ENCODE data around the gene CAMTA1. TPM values are rescaled to one million over a fixed set of nuclear protein-coding genes. Genes with fewer than 3 reads are reported as not detected.

CAMTA1 gene
- total and polyA plus RNA-seq, 4 donors: 78.7 to 438 (median 173) TPM

GRCh38 chr1:7453038-7453437 lies 667.8 kb downstream of the CAMTA1 start:
- Histone ChIP-seq H3K4me3 (ENCODE audit: low read length in 2 of 2) (no peak overlapping the region), H3K4me1 (ENCODE audit: control insufficient read depth in 1 of 2, insufficient read depth in 2 of 2, low read length in 2 of 2) (no peaks in the 10 kb centered on the region), H3K27me3 (ENCODE audit: control insufficient read depth in 1 of 2, insufficient read depth in 2 of 2, low read length in 1 of 2) (no peaks in the 10 kb centered on the region), H3K27ac (ENCODE audit: low read depth in 1 of 2, low read length in 2 of 2) (no peak overlapping the region), H3K9me3 (ENCODE audit: control insufficient read depth, low read length) (no peaks in the 10 kb centered on the region), H3K36me3 (ENCODE audit: control insufficient read depth in 1 of 2, insufficient read depth in 2 of 2, low read length in 1 of 2) (no peaks in the 10 kb centered on the region)
- intact Hi-C loops (cut with DNase I): loop anchor here (10.0 kb wide), 1 partner anchor 192 kb away; no protein-coding TSS in a partner anchor
- ATAC-seq (ENCODE audit: low FRiP score): no peak
- DNase-seq: no peak
- WGBS, 2 donors: 73 to 89% methylated on average over 6 of the region's 6 CpGs

GRCh38 chr1:7454052-7454815 lies 669.0 kb downstream of the CAMTA1 start:
- Histone ChIP-seq H3K4me3 (ENCODE audit: low read length in 2 of 2) (no peak overlapping the region), H3K27me3 (ENCODE audit: control insufficient read depth in 1 of 2, insufficient read depth in 2 of 2, low read length in 1 of 2) (no peaks in the 10 kb centered on the region), H3K27ac (ENCODE audit: low read depth in 1 of 2, low read length in 2 of 2) (no peak overlapping the region), H3K4me1 (ENCODE audit: control insufficient read depth in 1 of 2, insufficient read depth in 2 of 2, low read length in 2 of 2) (no peaks in the 10 kb centered on the region), H3K36me3 (ENCODE audit: control insufficient read depth in 1 of 2, insufficient read depth in 2 of 2, low read length in 1 of 2) (no peaks in the 10 kb centered on the region), H3K9me3 (ENCODE audit: control insufficient read depth, low read length) (no peaks in the 10 kb centered on the region)
- no peak for ATAC-seq (ENCODE audit: low FRiP score)
- intact Hi-C loops (cut with DNase I): loop anchor here (10.0 kb wide), 1 partner anchor 191 kb away; no protein-coding TSS in a partner anchor
- WGBS, 2 donors: 76 to 77% methylated on average over 19 of the region's 19 CpGs
- no peak for DNase-seq

- 63 to 64% methylated on average over 30 of the region's 30 CpGs for WGBS, 2 donors
- Histone ChIP-seq H3K27ac (ENCODE audit: low read depth in 1 of 2, low read length in 2 of 2) (no peak overlapping the region), H3K4me3 (ENCODE audit: low read length in 2 of 2) (no peak overlapping the region), H3K4me1 (ENCODE audit: control insufficient read depth in 1 of 2, insufficient read depth in 2 of 2, low read length in 2 of 2) (no peaks in the 10 kb centered on the region), H3K9me3 (ENCODE audit: control insufficient read depth, low read length) (no peaks in the 10 kb centered on the region), H3K27me3 (ENCODE audit: control insufficient read depth in 1 of 2, insufficient read depth in 2 of 2, low read length in 1 of 2) (no peaks in the 10 kb centered on the region), H3K36me3 (ENCODE audit: control insufficient read depth in 1 of 2, insufficient read depth in 2 of 2, low read length in 1 of 2) (no peaks in the 10 kb centered on the region)
- DNase-seq (no peak), ATAC-seq (ENCODE audit: low FRiP score) (no peak)
- intact Hi-C loops (cut with DNase I): loop anchor here (10.0 kb wide), 1 partner anchor 190 kb away; no protein-coding TSS in a partner anchor
Observed at GRCh38 chr1:7454895-7455784, 669.9 kb downstream of the CAMTA1 start.

DNA sequence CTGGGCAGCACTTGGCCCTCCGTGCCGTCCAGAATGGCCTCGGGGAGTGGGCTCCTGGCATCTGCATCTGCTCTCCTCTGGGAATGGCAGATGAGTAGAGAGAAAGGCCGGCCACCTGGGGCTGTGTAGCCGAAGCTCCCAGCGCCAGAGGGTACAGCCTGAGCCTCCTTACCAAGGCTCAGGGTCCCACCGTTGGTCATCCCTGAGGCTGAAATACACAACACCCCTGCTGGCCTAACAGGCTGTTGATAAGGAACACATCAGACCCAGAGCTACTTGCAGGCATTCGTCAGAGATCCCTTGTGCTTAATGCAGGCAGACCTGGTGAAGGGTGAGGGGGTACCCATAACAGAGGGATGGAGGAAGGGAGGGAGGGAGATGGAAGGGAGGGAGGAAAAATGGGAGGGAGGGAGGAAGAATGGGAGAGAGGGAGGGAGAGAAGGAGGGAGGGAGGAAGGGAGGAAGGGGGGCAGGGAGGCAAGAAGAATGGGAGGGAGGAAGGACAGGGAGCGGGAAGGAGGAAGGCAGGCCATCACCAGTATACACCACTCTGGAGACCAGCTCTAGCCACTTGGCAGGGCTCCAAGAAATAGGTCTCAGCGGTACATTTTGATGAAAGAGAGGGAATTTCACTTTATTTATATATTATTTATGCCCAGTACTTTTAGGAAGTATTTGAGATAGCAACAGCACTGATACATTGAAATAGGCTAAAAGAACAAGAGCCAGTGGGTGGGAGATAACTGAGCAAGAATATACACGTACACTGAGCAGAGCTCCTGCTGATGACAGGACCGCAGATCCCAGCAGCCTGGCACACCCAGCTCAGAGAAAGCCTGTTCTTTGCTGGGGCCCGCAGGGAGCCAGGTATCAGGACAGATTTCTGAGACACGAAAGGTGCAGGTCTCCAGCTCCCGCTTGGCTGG lies 670.8 kb downstream of the CAMTA1 start:
- Histone ChIP-seq H3K27me3 (ENCODE audit: control insufficient read depth in 1 of 2, insufficient read depth in 2 of 2, low read length in 1 of 2) (no peaks in the 10 kb centered on the region), H3K4me1 (ENCODE audit: control insufficient read depth in 1 of 2, insufficient read depth in 2 of 2, low read length in 2 of 2) (no peaks in the 10 kb centered on the region), H3K36me3 (ENCODE audit: control insufficient read depth in 1 of 2, insufficient read depth in 2 of 2, low read length in 1 of 2) (no peaks in the 10 kb centered on the region), H3K9me3 (ENCODE audit: control insufficient read depth, low read length) (no peaks in the 10 kb centered on the region), H3K4me3 (ENCODE audit: low read length in 2 of 2) (no peak overlapping the region), H3K27ac (ENCODE audit: low read depth in 1 of 2, low read length in 2 of 2) (no peak overlapping the region)
- 73 to 74% methylated on average over 15 of the region's 15 CpGs for WGBS, 2 donors
- DNase-seq (no peak), ATAC-seq (ENCODE audit: low FRiP score) (no peak)
- intact Hi-C loops (cut with DNase I): loop anchor here (10.0 kb wide), 1 partner anchor 189 kb away; no protein-coding TSS in a partner anchor

GRCh38 chr1:7456722-7457082 lies 671.4 kb downstream of the CAMTA1 start:
- ATAC-seq (ENCODE audit: low FRiP score) (no peak), DNase-seq (no peak)
- Histone ChIP-seq H3K27me3 (ENCODE audit: control insufficient read depth in 1 of 2, insufficient read depth in 2 of 2, low read length in 1 of 2) (no peaks in the 10 kb centered on the region), H3K4me3 (ENCODE audit: low read length in 2 of 2) (no peak overlapping the region), H3K36me3 (ENCODE audit: control insufficient read depth in 1 of 2, insufficient read depth in 2 of 2, low read length in 1 of 2) (no peaks in the 10 kb centered on the region), H3K27ac (ENCODE audit: low read depth in 1 of 2, low read length in 2 of 2) (no peak overlapping the region), H3K9me3 (ENCODE audit: control insufficient read depth, low read length) (no peaks in the 10 kb centered on the region), H3K4me1 (ENCODE audit: control insufficient read depth in 1 of 2, insufficient read depth in 2 of 2, low read length in 2 of 2) (no peaks in the 10 kb centered on the region)
- 63 to 82% methylated on average over 13 to 17 of the region's 17 CpGs for WGBS, 2 donors
- intact Hi-C loops (cut with DNase I): loop anchor here (10.0 kb wide), 1 partner anchor 188 kb away; no protein-coding TSS in a partner anchor

DNA sequence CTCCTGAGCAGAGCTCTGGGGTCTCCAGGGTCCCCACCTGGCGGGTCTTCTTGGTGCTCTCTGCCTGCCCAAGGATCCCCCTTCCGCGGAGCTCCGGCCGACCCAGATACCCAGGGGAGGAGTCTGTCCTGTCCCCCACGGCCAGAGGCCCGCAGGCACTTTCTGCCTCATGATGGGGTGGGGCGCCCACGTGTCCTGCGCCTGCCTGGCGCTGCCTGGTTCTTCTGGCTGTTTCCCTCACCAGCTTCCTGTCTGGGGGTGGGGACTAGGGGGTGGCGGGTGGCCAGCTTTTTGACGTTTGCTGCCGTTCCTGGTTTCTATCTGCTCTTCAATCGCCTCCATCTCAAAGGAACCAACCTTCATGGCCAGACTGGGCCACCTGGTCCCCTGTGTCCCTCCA lies 672.6 kb downstream of the CAMTA1 start:
- no peaks in the 10 kb centered on the region for H3K36me3 ChIP-seq (ENCODE audit: control insufficient read depth in 1 of 2, insufficient read depth in 2 of 2, low read length in 1 of 2)
- 79 to 80% methylated on average over 15 of the region's 15 CpGs for WGBS, 2 donors
- H3K9me3 ChIP-seq (ENCODE audit: control insufficient read depth, low read length): no peaks in the 10 kb centered on the region
- intact Hi-C loops (cut with DNase I): loop anchor here (10.0 kb wide), 1 partner anchor 187 kb away; no protein-coding TSS in a partner anchor
- no peak for ATAC-seq (ENCODE audit: low FRiP score)
- H3K27me3 ChIP-seq (ENCODE audit: control insufficient read depth in 1 of 2, insufficient read depth in 2 of 2, low read length in 1 of 2): no peaks in the 10 kb centered on the region
- no peak overlapping the region for H3K27ac ChIP-seq (ENCODE audit: low read depth in 1 of 2, low read length in 2 of 2)
- no peak for DNase-seq
- no peaks in the 10 kb centered on the region for H3K4me1 ChIP-seq (ENCODE audit: control insufficient read depth in 1 of 2, insufficient read depth in 2 of 2, low read length in 2 of 2)
- no peak overlapping the region for H3K4me3 ChIP-seq (ENCODE audit: low read length in 2 of 2)

GRCh38 chr1:7458946-7459345 lies 673.7 kb downstream of the CAMTA1 start:
- Histone ChIP-seq H3K9me3 (ENCODE audit: control insufficient read depth, low read length) (no peaks in the 10 kb centered on the region), H3K4me1 (ENCODE audit: control insufficient read depth in 1 of 2, insufficient read depth in 2 of 2, low read length in 2 of 2) (no peaks in the 10 kb centered on the region), H3K4me3 (ENCODE audit: low read length in 2 of 2) (no peak overlapping the region), H3K36me3 (ENCODE audit: control insufficient read depth in 1 of 2, insufficient read depth in 2 of 2, low read length in 1 of 2) (no peaks in the 10 kb centered on the region), H3K27me3 (ENCODE audit: control insufficient read depth in 1 of 2, insufficient read depth in 2 of 2, low read length in 1 of 2) (no peaks in the 10 kb centered on the region), H3K27ac (ENCODE audit: low read depth in 1 of 2, low read length in 2 of 2) (no peak overlapping the region)
- 91 to 95% methylated on average over 7 of the region's 7 CpGs for whole genome bisulfite sequencing, 2 donors
- intact Hi-C loops (cut with DNase I): loop anchor here (10.0 kb wide), 1 partner anchor 186 kb away; no protein-coding TSS in a partner anchor
- DNase-seq (no peak), ATAC-seq (ENCODE audit: low FRiP score) (no peak)

DNA sequence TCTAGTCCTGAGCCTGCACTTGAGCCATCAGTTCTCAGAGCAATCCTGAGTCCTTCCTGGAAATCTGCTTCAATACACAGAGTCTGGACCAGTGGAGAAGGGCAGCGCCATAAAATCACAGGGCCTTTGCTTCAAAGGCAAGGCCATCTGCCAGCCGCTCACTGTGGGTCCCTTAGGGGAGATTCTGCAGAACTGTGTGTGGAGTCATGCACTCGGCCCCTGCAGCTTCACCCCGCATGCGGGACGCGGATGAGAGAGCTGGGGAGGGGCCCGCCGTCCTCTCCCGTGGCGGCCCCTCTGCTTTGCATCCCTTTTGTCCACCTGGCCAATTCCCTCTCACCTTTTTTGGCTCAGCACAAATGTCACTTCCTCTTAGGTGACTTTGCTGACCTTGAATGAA lies 674.7 kb downstream of the CAMTA1 start:
- ATAC-seq (ENCODE audit: low FRiP score) (no peak), DNase-seq (no peak)
- Histone ChIP-seq H3K4me3 (ENCODE audit: low read length in 2 of 2) (no peak overlapping the region), H3K4me1 (ENCODE audit: control insufficient read depth in 1 of 2, insufficient read depth in 2 of 2, low read length in 2 of 2) (no peaks in the 10 kb centered on the region), H3K36me3 (ENCODE audit: control insufficient read depth in 1 of 2, insufficient read depth in 2 of 2, low read length in 1 of 2) (no peaks in the 10 kb centered on the region), H3K27me3 (ENCODE audit: control insufficient read depth in 1 of 2, insufficient read depth in 2 of 2, low read length in 1 of 2) (no peaks in the 10 kb centered on the region), H3K27ac (ENCODE audit: low read depth in 1 of 2, low read length in 2 of 2) (no peak overlapping the region), H3K9me3 (ENCODE audit: control insufficient read depth, low read length) (no peaks in the 10 kb centered on the region)
- WGBS, 2 donors: 73 to 84% methylated on average over 11 of the region's 11 CpGs
- intact Hi-C loops (cut with DNase I): loop anchor here (10.0 kb wide), 1 partner anchor 185 kb away; no protein-coding TSS in a partner anchor
